HepG2 (cell line): Measurements from ENCODE around the gene CRIM1. TPM values are rescaled to one million over a fixed set of nuclear protein-coding genes. Genes with fewer than 3 reads are reported as not detected.

Experiments
- ARNTL ChIP-seq: sonication (generic); formaldehyde crosslinking; IDR thresholded peaks from 2 replicates; pipeline ENCODE4 v1.4.0; 2020; ENCODE audit warnings: mild to moderate bottlenecking, missing genetic modification reagents
- ATAD3A ChIP-seq: sonication (generic); formaldehyde crosslinking; IDR thresholded peaks from 2 replicates; pipeline ENCODE4 v1.4.0; 2020; ENCODE audit warnings: missing genetic modification reagents
- CENPT ChIP-seq: sonication (generic); formaldehyde crosslinking; IDR thresholded peaks from 2 replicates; pipeline ENCODE4 v1.8.0; 2022; ENCODE audit warnings: low read depth, mild to moderate bottlenecking, moderate library complexity, missing genetic modification reagents
- KLF9 ChIP-seq: IDR thresholded peaks from 2 replicates; pipeline ENCODE4 v1.6.1; 2016; ENCODE audit warnings: low read depth
- MATR3 ChIP-seq: sonication (generic); formaldehyde crosslinking; IDR thresholded peaks from 2 replicates; pipeline ENCODE4 v1.4.0; 2020; ENCODE audit warnings: missing genetic modification reagents
- NAIF1 ChIP-seq: sonication (generic); formaldehyde crosslinking; IDR thresholded peaks from 2 replicates; pipeline ENCODE4 v1.5.0; 2020; ENCODE audit warnings: mild to moderate bottlenecking, missing genetic modification reagents, borderline replicate concordance
- PCBP2 ChIP-seq: fragments of 200-400 bp; formaldehyde crosslinking; optimal IDR thresholded peaks from 2 replicates; pipeline ENCODE3; 2018; ENCODE audit warnings: low read length, low read depth; ENCODE audit not compliant: poor library complexity, severe bottlenecking
- PRMT3 ChIP-seq: sonication (generic); formaldehyde crosslinking; IDR thresholded peaks from 2 replicates; pipeline ENCODE4 v1.8.1; 2022; ENCODE audit warnings: low read depth, mild to moderate bottlenecking, moderate library complexity, missing genetic modification reagents, borderline replicate concordance
- SNAPC2 ChIP-seq: sonication (generic); formaldehyde crosslinking; IDR thresholded peaks from 2 replicates; pipeline ENCODE4 v1.8.1; 2022; ENCODE audit warnings: mild to moderate bottlenecking, missing genetic modification reagents
- STAT5B ChIP-seq: sonication (generic); formaldehyde crosslinking; IDR thresholded peaks from 2 replicates; pipeline ENCODE4 v1.4.0; 2020; ENCODE audit warnings: missing genetic modification reagents
- ZKSCAN8 ChIP-seq: IDR thresholded peaks from 2 replicates; pipeline ENCODE4 v1.6.1; 2016; ENCODE audit warnings: borderline replicate concordance, missing genetic modification reagents, missing compliant biosample characterization
- ZNF101 ChIP-seq: sonication (generic); formaldehyde crosslinking; IDR thresholded peaks from 2 replicates; pipeline ENCODE4 v1.4.0; 2020; ENCODE audit warnings: mild to moderate bottlenecking, low read depth, missing genetic modification reagents, borderline replicate concordance
- ZNF616 ChIP-seq: sonication (generic); formaldehyde crosslinking; IDR thresholded peaks from 2 replicates; pipeline ENCODE4 v1.5.0; 2020; ENCODE audit warnings: low read depth, mild to moderate bottlenecking, missing genetic modification reagents
- ZNF674 ChIP-seq: sonication (generic); formaldehyde crosslinking; IDR thresholded peaks from 2 replicates; pipeline ENCODE4 v1.5.0; 2020; ENCODE audit warnings: low read depth, mild to moderate bottlenecking, missing genetic modification reagents
- ZNF775 ChIP-seq: sonication (generic); formaldehyde crosslinking; IDR thresholded peaks from 2 replicates; pipeline ENCODE4 v1.4.0; 2020; ENCODE audit warnings: missing genetic modification reagents, mild to moderate bottlenecking, moderate library complexity, borderline replicate concordance
- polyA plus RNA-seq, 8 experiments: library from polyadenylated mRNA; depleted of rRNA in 3 of 8; stranded (reverse) in 7 of 8; unstranded in 1 of 8; fragments of >200 nt; fragmentation: Illumina TruSeq in 4 of 8; extraction: Trizol in 4 of 8; gene quantifications; 2 replicates each; pipeline versions ENCODE4 v1.2.1 to v1.2.3, GENCODE V29; 2011 to 2016; ENCODE audit warnings: low read depth in 4 of 8, missing spikeins in 1 of 8, mixed read lengths in 1 of 8; ENCODE audit not compliant: insufficient read depth in 1 of 8
- total RNA-seq, 5 experiments: library from RNA; depleted of rRNA; stranded (reverse); fragments of >200 nt; fragmentation: Illumina TruSeq; extraction: Trizol; gene quantifications; 2 replicates each; pipeline ENCODE4 v1.2.3, GENCODE V29; 2016; ENCODE audit warnings: low read depth in 1 of 5
- TF ChIP-seq, protein P1 (sequence below): sonication (generic); formaldehyde crosslinking; IDR thresholded peaks from 2 replicates; pipeline ENCODE4 v1.5.0; 2020; ENCODE audit warnings: missing genetic modification reagents
- TF ChIP-seq, protein P2 (sequence below): sonication (generic); formaldehyde crosslinking; IDR thresholded peaks from 2 replicates; pipeline ENCODE4 v1.4.0; 2020; ENCODE audit warnings: missing genetic modification reagents
- TF ChIP-seq, protein P3 (sequence below): sonication (generic); formaldehyde crosslinking; IDR thresholded peaks from 2 replicates; pipeline ENCODE4 v1.4.0; 2020; ENCODE audit warnings: mild to moderate bottlenecking, missing genetic modification reagents, borderline replicate concordance
- TF ChIP-seq, protein P4 (sequence below): sonication (generic); formaldehyde crosslinking; IDR thresholded peaks from 2 replicates; pipeline ENCODE4 v1.8.0; 2022; ENCODE audit warnings: mild to moderate bottlenecking, missing genetic modification reagents
- TF ChIP-seq, protein P5 (sequence below): sonication (generic); formaldehyde crosslinking; IDR thresholded peaks from 2 replicates; pipeline ENCODE4 v1.4.0; 2020; ENCODE audit warnings: missing genetic modification reagents

Gene CRIM1
- total and polyA plus RNA-seq, 2 of the 13 experiments (the other 11 are each of a cell fraction or from before 2014, with no cell fraction given), result 39.1 to 69.9 TPM

DNA sequence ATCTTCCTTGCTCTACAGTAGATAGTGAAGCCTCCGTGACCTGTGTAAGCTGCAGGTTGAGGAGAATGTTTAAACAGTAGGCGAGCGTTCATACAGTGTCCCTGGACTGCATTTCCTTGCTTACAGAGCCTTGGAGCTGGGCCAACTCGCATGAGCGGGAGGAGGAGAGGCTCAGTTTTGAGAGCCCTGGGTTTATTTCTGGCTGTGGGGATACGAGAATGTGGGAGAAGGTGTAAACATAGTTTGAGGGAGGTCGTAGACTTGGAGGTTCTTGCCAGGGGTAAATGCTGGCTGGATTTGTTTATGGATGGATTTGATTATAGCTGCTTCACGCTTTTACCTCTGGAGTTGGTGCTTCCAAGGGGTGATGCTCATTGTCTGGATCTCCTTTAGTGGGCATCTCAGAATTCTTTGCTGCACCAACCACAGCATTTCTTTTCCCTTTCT lies 20.8 kb downstream of the CRIM1 start (continued):
- TF ChIP-seq ZNF101 (CRISPR knock-in tag) (no peak), ARNTL (CRISPR knock-in tag) (no peak), ZNF616 (no peak), SNAPC2 (CRISPR knock-in tag) (no peak), ZNF674 (CRISPR knock-in tag) (no peak), ATAD3A (CRISPR knock-in tag) (no peak), NAIF1 (no peak), KLF9 (CRISPR knock-in tag) (0 out of 2 replicates have a peak, but pooled peaks have one; percentile 38), STAT5B (CRISPR knock-in tag) (no peak), PRMT3 (CRISPR knock-in tag) (no peak), ZNF775 (CRISPR knock-in tag) (no peak), ZKSCAN8 (CRISPR knock-in tag) (0 out of 2 replicates have a peak, but pooled peaks have one; percentile 21), PCBP2 (no peak), MATR3 (CRISPR knock-in tag) (no peak), CENPT (no peak)
- TF ChIP-seq, protein P1, sequence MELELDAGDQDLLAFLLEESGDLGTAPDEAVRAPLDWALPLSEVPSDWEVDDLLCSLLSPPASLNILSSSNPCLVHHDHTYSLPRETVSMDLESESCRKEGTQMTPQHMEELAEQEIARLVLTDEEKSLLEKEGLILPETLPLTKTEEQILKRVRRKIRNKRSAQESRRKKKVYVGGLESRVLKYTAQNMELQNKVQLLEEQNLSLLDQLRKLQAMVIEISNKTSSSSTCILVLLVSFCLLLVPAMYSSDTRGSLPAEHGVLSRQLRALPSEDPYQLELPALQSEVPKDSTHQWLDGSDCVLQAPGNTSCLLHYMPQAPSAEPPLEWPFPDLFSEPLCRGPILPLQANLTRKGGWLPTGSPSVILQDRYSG (CRISPR knock-in tag), result no peak
- TF ChIP-seq, protein P2, sequence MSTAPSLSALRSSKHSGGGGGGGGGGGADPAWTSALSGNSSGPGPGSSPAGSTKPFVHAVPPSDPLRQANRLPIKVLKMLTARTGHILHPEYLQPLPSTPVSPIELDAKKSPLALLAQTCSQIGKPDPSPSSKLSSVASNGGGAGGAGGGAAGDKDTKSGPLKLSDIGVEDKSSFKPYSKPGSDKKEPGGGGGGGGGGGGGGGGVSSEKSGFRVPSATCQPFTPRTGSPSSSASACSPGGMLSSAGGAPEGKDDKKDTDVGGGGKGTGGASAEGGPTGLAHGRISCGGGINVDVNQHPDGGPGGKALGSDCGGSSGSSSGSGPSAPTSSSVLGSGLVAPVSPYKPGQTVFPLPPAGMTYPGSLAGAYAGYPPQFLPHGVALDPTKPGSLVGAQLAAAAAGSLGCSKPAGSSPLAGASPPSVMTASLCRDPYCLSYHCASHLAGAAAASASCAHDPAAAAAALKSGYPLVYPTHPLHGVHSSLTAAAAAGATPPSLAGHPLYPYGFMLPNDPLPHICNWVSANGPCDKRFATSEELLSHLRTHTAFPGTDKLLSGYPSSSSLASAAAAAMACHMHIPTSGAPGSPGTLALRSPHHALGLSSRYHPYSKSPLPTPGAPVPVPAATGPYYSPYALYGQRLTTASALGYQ (CRISPR knock-in tag), result no peak
- TF ChIP-seq, protein P3, sequence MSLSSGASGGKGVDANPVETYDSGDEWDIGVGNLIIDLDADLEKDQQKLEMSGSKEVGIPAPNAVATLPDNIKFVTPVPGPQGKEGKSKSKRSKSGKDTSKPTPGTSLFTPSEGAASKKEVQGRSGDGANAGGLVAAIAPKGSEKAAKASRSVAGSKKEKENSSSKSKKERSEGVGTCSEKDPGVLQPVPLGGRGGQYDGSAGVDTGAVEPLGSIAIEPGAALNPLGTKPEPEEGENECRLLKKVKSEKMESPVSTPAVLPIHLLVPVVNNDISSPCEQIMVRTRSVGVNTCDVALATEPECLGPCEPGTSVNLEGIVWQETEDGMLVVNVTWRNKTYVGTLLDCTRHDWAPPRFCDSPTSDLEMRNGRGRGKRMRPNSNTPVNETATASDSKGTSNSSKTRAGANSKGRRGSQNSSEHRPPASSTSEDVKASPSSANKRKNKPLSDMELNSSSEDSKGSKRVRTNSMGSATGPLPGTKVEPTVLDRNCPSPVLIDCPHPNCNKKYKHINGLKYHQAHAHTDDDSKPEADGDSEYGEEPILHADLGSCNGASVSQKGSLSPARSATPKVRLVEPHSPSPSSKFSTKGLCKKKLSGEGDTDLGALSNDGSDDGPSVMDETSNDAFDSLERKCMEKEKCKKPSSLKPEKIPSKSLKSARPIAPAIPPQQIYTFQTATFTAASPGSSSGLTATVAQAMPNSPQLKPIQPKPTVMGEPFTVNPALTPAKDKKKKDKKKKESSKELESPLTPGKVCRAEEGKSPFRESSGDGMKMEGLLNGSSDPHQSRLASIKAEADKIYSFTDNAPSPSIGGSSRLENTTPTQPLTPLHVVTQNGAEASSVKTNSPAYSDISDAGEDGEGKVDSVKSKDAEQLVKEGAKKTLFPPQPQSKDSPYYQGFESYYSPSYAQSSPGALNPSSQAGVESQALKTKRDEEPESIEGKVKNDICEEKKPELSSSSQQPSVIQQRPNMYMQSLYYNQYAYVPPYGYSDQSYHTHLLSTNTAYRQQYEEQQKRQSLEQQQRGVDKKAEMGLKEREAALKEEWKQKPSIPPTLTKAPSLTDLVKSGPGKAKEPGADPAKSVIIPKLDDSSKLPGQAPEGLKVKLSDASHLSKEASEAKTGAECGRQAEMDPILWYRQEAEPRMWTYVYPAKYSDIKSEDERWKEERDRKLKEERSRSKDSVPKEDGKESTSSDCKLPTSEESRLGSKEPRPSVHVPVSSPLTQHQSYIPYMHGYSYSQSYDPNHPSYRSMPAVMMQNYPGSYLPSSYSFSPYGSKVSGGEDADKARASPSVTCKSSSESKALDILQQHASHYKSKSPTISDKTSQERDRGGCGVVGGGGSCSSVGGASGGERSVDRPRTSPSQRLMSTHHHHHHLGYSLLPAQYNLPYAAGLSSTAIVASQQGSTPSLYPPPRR, result peak; percentile 13; the same call in 1 of the 2 replicates
- TF ChIP-seq, protein P4, sequence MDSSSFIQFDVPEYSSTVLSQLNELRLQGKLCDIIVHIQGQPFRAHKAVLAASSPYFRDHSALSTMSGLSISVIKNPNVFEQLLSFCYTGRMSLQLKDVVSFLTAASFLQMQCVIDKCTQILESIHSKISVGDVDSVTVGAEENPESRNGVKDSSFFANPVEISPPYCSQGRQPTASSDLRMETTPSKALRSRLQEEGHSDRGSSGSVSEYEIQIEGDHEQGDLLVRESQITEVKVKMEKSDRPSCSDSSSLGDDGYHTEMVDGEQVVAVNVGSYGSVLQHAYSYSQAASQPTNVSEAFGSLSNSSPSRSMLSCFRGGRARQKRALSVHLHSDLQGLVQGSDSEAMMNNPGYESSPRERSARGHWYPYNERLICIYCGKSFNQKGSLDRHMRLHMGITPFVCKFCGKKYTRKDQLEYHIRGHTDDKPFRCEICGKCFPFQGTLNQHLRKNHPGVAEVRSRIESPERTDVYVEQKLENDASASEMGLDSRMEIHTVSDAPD, result no peak
- TF ChIP-seq, protein P5, sequence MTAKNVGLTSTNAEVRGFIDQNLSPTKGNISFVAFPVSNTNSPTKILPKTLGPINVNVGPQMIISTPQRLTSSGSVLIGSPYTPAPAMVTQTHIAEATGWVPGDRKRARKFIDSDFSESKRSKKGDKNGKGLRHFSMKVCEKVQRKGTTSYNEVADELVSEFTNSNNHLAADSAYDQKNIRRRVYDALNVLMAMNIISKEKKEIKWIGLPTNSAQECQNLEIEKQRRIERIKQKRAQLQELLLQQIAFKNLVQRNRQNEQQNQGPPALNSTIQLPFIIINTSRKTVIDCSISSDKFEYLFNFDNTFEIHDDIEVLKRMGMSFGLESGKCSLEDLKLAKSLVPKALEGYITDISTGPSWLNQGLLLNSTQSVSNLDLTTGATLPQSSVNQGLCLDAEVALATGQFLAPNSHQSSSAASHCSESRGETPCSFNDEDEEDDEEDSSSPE (CRISPR knock-in tag), result peak; percentile 66; the same call in 1 of the 2 replicates
